Kidney epithelial cell (primary cell): ENCODE data around the gene ABLIM2. TPM values are rescaled to one million over a fixed set of nuclear protein-coding genes. Genes with fewer than 3 reads are reported as not detected.
A peak's percentile ranks its signal among the peaks of the same experiment; 100 is the strongest.

Experiments
- DNase-seq: peaks from one replicate; pipeline ENCODE4 v3.0.0-alpha.2; 2010; ENCODE audit warnings: low read depth
- H3K27me3 ChIP-seq: 2 replicates; pipeline ENCODE4 v1.6.0; 2011; ENCODE audit warnings: low read length; ENCODE audit not compliant: control insufficient read depth, insufficient read depth
- H3K36me3 ChIP-seq: 2 replicates; pipeline ENCODE4 v1.5.1; 2011; ENCODE audit warnings: low read length; ENCODE audit not compliant: control insufficient read depth, insufficient read depth
- H3K4me3 ChIP-seq: 2 replicates; pipeline ENCODE4 v1.5.1; 2011; ENCODE audit warnings: low read depth, mild to moderate bottlenecking, control low read depth, low read length
- CTCF ChIP-seq: IDR thresholded peaks from 2 replicates; pipeline ENCODE4 v1.5.1; 2011; ENCODE audit warnings: mild to moderate bottlenecking, moderate library complexity, low read length, control low read depth, inconsistent platforms; ENCODE audit not compliant: insufficient read depth, poor library complexity, severe bottlenecking
- total RNA-seq: library from RNA; depleted of rRNA; stranded (reverse); fragments of >200 nt; gene quantifications from 2 replicates; pipeline ENCODE4 v1.2.3, GENCODE V29; 2015

ABLIM2 gene
- total RNA-seq, 1 donor from 2014 or later, result 1.3 TPM

GRCh38 chr4:7941111-7941964 is 217.3 kb downstream of the ABLIM2 start:
- Histone ChIP-seq H3K27me3 (no peaks in the 10 kb centered on the region), H3K4me3 (no peak overlapping the region), H3K36me3 (no peaks in the 10 kb centered on the region)
- no peak for DNase-seq
- TF ChIP-seq CTCF, result no peak

- Histone ChIP-seq H3K4me3 (peak within 1 kb of the TSS; percentile 72), H3K27me3 (no peaks in the 10 kb centered on the region), H3K36me3 (no peaks in the 10 kb centered on the region)
- TF ChIP-seq CTCF, result no peak
- DNase-seq, result no peak
Measured at GRCh38 chr4:7939377-7940108, 219.1 kb downstream of the ABLIM2 start, which contains the start of gene AFAP1. AFAP1 (minus strand) TSS chr4:7939861; CDS start chr4:7872078, 67,783 bp downstream.

- H3K4me3 ChIP-seq, result peak overlapping the region; percentile 72
- no peak for DNase-seq
- H3K27me3 ChIP-seq, result no peaks in the 10 kb centered on the region
- TF ChIP-seq CTCF, result no peak
- H3K36me3 ChIP-seq, result no peaks in the 10 kb centered on the region
Measured at GRCh38 chr4:7938609-7939376, 219.8 kb downstream of the ABLIM2 start.

- Histone ChIP-seq H3K27me3 (no peaks in the 10 kb centered on the region), H3K4me3 (peak overlapping the region; percentile 72), H3K36me3 (no peaks in the 10 kb centered on the region)
- no peak for TF ChIP-seq CTCF
- DNase-seq, result no peak
Measured at GRCh38 chr4:7938266-7938608, 220.4 kb downstream of the ABLIM2 start.

GRCh38 chr4:7937006-7937405 is 221.6 kb downstream of the ABLIM2 start:
- H3K4me3 ChIP-seq, result no peak overlapping the region
- H3K36me3 ChIP-seq, result no peaks in the 10 kb centered on the region
- DNase-seq, result no peak
- no peak for TF ChIP-seq CTCF
- no peaks in the 10 kb centered on the region for H3K27me3 ChIP-seq
